Measurements from ENCODE around the gene CDHR3.
A peak's percentile ranks its signal among the peaks of the same experiment; 100 is the strongest.

Gene CDHR3

DNA sequence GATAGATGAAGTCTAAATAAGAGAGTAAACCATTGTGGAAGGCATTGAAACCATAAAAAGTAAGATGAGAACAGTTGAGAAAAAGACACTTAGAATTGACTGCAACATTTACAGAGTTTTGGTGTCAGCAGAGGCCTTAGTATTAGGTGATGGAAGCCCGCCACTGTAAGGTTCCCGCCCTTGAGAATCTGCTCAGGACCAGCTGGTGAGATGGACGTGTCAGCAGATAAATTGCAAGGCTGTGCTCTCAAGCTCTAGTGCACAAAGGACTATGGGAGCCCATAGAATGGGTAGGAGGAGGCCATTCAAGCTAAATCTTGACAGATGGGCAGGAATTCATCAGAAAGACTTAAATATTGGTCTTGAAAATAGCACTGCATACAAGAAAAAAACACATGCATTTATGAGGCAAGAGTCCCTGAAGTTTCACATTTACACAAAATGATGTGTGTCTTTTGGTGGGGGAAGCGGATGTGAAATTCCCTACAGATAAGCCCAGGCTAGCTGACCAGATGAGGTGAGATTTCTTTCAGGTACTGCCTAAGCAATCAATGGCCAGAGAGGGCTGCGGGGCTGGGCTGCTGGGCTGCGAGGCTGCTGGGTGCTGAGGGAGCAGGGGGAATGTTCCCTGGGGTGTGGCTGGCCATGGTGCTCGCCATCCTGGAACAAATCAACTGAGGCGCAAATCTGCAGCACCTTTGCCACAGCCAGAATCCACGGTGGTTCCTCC, 106.6 kb downstream of the CDHR3 start:
- no peak for DNase-seq

DNA sequence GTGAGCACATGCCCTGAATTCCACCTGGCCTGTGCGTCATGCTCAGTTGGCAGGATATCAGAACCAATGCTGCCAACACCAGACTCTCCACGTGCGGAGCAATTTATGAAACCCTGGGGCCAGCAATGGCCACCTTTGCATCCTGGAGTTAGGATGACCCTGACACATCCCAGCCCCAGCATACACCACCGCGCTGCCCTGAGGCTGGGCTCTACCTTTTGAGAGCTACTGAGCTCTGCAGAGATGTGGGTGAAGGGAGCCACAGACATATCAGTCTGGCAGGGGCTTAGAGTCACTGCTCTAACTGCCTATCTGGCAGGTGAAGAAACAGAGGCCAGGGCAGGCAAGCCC, 107.1 kb downstream of the CDHR3 start:
- DNase-seq, result no peak

DNA sequence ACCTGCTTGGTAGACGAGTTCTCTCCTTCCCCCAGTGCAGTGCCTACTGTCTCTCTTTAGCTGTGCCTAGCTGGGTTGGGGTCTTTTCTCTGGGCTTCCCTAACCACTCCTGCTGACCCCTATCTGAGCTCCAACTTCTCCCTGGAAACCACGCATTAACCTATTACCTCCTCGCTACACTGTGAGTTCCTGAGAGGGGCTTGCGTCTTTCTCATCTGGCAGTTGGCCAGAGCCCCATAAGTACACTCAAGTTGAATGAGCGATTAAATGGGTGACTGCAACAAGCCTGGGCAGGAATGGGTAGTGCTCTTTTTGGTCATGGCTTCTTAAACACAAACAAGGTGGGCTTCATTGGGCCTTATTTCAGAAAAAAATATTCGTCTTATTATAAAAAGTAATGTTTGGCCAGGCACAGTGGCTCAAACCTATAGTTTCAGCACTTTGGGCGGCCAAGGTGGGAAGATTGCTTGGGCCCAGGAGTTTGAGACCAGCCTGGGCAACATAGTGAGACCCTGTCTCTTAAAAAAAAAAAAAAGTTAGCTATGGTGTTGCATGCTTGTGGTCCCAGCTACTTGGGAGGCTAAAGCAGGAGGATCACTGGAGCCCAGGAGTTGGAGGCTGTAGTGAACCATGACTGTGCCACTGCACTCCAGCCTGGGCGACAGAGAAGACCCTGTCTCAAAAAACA, 107.6 kb downstream of the CDHR3 start:
- no peak for DNase-seq

DNA sequence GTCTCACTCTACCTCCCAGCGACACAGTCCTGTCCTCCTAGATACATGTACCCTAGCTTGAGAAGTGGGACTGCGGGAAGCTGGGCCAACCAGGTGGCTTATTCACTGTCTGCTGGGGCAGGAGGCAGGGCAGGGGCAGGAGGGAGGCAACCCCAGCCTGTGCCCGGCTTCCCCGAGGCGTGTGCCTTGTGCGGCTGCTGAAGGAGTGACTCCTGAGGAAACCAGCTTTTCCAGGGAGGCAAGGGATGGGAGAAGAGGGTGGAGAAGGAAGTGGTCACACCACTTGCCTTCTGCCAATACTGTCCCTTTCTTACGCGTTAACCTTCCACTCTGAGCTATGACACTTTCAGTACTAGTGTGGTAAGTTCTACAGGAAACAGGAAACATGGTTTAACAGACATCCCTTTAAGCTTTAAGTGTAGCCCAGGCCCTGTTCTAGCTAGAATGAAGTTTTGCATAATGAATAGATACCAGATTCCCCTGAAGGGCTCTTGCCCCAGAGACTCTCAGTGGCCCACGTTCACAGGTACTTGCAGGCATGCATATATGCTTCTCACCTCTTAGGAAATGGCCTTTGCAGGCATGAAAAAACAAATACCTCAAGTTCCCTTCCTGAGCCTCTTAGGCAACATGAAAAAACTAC, 108.4 kb downstream of the CDHR3 start:
- DNase-seq, result peak; percentile 18

DNA sequence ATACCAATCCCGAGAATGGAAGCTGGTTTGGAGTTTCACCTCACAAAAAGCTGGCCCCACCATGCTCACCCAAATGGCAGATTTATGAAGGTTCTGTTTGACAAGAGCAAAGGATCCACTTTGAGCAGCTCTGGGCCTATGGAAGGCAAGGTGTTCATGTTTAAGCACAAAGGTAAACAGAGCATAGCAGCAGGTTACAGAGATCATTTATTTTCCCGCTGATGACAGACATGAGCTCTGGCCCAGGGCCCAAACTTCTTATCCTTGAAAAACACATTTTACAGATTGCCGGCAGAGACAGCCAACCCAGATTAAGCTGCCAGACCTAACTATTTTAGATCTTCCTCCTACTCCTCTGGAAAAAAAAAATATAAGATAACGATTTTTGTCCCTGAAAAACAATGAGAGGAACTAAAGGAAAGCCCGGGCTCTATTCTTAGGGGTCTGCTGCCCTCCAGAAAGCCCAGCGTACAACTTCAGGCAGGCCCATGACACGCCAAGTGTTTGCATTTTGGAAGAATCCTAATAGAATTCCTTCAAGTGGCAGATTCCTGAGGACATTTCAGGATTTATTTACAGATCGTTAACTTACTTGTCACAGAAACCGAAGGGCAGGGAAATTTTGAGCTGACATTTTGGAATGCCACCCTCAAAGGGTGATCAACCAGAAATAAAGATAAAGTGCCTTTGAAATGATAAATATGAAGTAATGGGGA, 109.1 kb downstream of the CDHR3 start:
- no peak for DNase-seq

DNA sequence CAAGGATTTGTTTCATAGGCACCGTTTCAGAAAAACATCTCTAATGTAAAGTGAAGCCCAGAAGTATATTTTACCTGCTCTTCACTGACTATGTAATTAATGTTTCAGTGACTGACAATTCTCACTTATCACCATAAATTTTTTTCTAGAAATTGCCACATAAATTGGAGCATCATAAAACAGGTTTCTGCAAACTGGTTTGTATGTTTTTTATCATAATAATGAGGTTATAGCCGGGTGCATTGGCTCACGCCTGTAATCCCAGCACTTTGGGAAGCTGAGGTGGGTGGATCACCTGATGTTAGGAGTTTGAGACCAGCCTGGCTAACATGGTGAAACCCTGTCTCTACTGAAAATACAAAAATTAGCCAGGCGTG, 109.6 kb downstream of the CDHR3 start:
- no peak for DNase-seq

- no peak for DNase-seq
Observed at GRCh38 chr7:106073701-106074100, 110.6 kb downstream of the CDHR3 start.

- DNase-seq, result no peak
Observed at GRCh38 chr7:106074257-106074656, 111.2 kb downstream of the CDHR3 start.

GRCh38 chr7:106075937-106076336, 112.9 kb downstream of the CDHR3 start:
- no peak for DNase-seq

GRCh38 chr7:106076537-106076936, 113.5 kb downstream of the CDHR3 start:
- no peak for DNase-seq

GRCh38 chr7:106080300-106080987, 117.4 kb downstream of the CDHR3 start:
- DNase-seq, result no peak

DNA sequence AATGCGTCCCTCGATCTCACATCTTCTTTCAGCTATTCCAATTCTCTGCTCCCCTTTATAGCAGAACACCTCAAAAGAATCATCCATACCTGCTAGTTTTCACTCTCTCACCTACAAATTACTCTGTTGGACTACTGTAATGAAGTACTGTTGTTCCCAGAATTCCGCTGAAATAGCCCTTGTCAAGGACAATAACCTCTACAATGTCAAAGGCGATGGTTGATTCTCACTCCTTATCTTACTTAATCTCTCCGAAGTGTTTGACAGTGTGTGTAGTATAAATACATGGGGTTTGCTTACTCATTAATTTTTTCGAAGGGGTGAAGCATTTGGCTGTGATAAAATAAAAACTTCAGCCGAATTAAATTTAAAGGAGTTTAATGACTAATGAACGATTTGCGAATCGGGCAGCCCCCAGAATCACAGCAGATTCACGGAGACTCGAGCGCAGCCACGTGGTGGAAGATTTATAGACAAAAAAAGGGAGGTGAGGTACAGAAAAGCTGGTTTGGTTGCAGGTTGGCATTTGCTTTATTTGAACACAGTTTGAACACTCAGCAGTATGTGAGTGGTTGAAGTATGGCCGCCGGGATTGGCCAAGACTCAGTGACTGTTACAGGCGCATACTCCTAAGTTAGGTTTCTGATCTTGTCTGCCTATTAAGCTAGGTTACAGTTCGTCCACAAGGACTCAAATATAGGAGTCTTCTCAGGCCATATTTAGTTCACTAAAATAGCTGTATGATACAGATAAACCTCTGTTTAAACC, 119.2 kb downstream of the CDHR3 start:
- no peak for DNase-seq

All from activated CD4-positive, alpha-beta T cell treated with anti-CD3 and anti-CD28 coated beads, Interleukin-2, amount 50 U/mL, for 1 hour (primary cell).